Heart left ventricle (tissue), 13 donors: ENCODE results near the gene FAM114A1.

Source experiments
- CTCF ChIP-seq, 12 donors: fragments of 200-600 bp; sonication (generic) in 4 of 12; IDR thresholded peaks; one replicate each; pipeline versions ENCODE4 v1.5.0 to v1.8.0; 2018 to 2022; ENCODE audit warnings: antibody characterized with exemption in 12 of 12, mild to moderate bottlenecking in 5 of 12
- POLR2A ChIP-seq, 2 donors: fragments of 450-650 bp; IDR thresholded peaks; one replicate each; pipeline ENCODE4 v1.6.1; 2017; ENCODE audit warnings: antibody characterized with exemption in 2 of 2, mild to moderate bottlenecking in 2 of 2, moderate library complexity in 2 of 2
- donor health status: ischemic (EF 13 %, LVEDD 7.1; RV severe dilation, severe dysfunction).
- donor health status: DM: no; HTN: yes; CAD: no.
- donor health status: DM: no; HTN: no; CAD: no.
- donor health status: ischemic (EF 25% LVEDD 6.9; RV normal size, moderate dysfunction).
- donor health status: ischemic (EF 25% LVEDD 5.7; RV mildly dilated, moderate dysfunction).
- donor health status: ischemic (EF 35%, LVEDD 5.7; RV mildly dilated, moderate dysfunction).
- donor health status: nonischemic (EF 11% LVEDD 7.7; RV severe dilation, severe dysfunction).
- donor health status: DM: yes; HTN: yes; CAD: no.
- donor health status: PGD.
- donor health status: ischemic (EF 29% LVEDD 5.4; RV normal size, mild dysfunction).
- donor health status: nonischemic (EF 23%, LVEDD 6.1; RV moderate dilation, normal function).

- no peak for TF ChIP-seq POLR2A (IDR thresholded peaks at IDR 0.05)
- TF ChIP-seq CTCF (IDR thresholded peaks at IDR 0.05): no peak
These were observed 2.2 kb upstream of the FAM114A1 start for GRCh38 chr4:38865445-38865844.
